MCF 10A (cell line): ENCODE results near the gene ZNF687. TPM values are rescaled to one million over a fixed set of nuclear protein-coding genes. Genes with fewer than 3 reads are reported as not detected.
"Not testable (repeated sequence)": the region's sequence is repeated elsewhere in the genome, so short reads cannot be mapped to it uniquely, and the experiment has no call there.

Experiments used
- BruUV-seq: library from RNA; stranded (reverse); fragments of 400-500 nt; replicated peaks from 2 replicates; lab custom pipeline; 2021; lab: Mats Ljungman, UMichigan
- CTCF ChIA-PET: fragments of 300-600 bp; sonication (Branson Sonifier 250); formaldehyde crosslinking; extraction: SDS; loops from one replicate; lab custom pipeline; 2021; ENCODE audit warnings: antibody characterized with exemption, inconsistent platforms; lab: Yijun Ruan, JAX
- POLR2A ChIA-PET: fragments of 300-600, 350-650 bp; sonication (Branson Sonifier 250); formaldehyde crosslinking; extraction: SDS; loops from one replicate; lab custom pipeline; 2020; ENCODE audit warnings: antibody characterized with exemption, inconsistent platforms; lab: Yijun Ruan, JAX
- DNase-seq: peaks from one replicate; pipeline ENCODE4 v3.0.0-alpha.2; 2018; ENCODE audit not compliant: unreplicated experiment
- H3K27ac Mint-ChIP-seq: one replicate; pipeline ENCODE4 v1.8.0; 2022; ENCODE audit warnings: mild to moderate bottlenecking, low read depth, mixed read lengths; ENCODE audit not compliant: unreplicated experiment
- H3K27me3 Mint-ChIP-seq: one replicate; pipeline ENCODE4 v1.8.0; 2022; ENCODE audit warnings: mixed read lengths; ENCODE audit not compliant: insufficient read depth, unreplicated experiment
- H3K36me3 Mint-ChIP-seq: one replicate; pipeline ENCODE4 v1.8.0; 2022; ENCODE audit warnings: mild to moderate bottlenecking, moderate library complexity, mixed read lengths; ENCODE audit not compliant: insufficient read depth, unreplicated experiment
- H3K4me1 Mint-ChIP-seq: one replicate; pipeline ENCODE4 v1.8.0; 2022; ENCODE audit warnings: mixed read lengths; ENCODE audit not compliant: insufficient read depth, unreplicated experiment
- H3K4me3 Mint-ChIP-seq: one replicate; pipeline ENCODE4 v1.8.0; 2022; ENCODE audit warnings: mild to moderate bottlenecking, moderate library complexity, mixed read lengths; ENCODE audit not compliant: unreplicated experiment
- H3K9me3 Mint-ChIP-seq: one replicate; pipeline ENCODE4 v1.8.0; 2022; ENCODE audit warnings: mixed read lengths; ENCODE audit not compliant: unreplicated experiment
- CTCF ChIP-seq: fragments of 200-600 bp; IDR thresholded peaks from one replicate; pipeline ENCODE4 v1.8.0; 2022; ENCODE audit warnings: antibody characterized with exemption, mild to moderate bottlenecking; ENCODE audit not compliant: unreplicated experiment
- intact Hi-C: fragments of 100-400 bp; cut with micrococcal nuclease; formaldehyde crosslinking; loops from 2 replicates; pipeline ENCODE4 v1.14.1; 2022
- total RNA-seq: library from RNA; stranded (reverse); gene quantifications from 2 replicates; pipeline ENCODE4 v1.2.3, GENCODE V29; 2022

ZNF687 gene
- total RNA-seq, 1 experiment from 2014 or later, result 26.3 TPM

DNA sequence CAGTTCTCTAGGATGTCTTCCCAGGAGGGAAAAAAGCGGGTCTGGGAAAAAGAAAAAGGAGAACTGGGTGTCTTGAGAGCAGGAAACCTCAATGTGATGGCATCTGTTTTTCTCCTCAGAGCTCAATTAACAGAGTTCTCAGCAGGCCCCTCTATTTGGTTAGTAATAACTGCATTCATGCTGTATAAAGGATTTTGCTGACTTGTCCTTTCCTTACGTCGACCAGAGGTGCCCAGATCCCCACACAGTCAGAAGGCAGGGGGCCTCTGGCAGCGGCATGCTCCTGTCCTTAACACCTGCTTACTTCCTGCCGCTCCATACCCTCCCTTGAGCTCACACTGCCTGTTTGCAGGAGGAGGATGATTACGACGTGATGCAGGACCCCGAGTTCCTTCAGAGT is 15.3 kb upstream of the ZNF687 start:
- intact Hi-C loops, result no loop called here
- Mint-ChIP-seq H3K27ac (no peak overlapping the region), H3K4me3 (no peak overlapping the region), H3K27me3 (no peaks in the 10 kb centered on the region), H3K36me3 (peaks cover 87% of the 10 kb centered on the region), H3K9me3 (no peaks in the 10 kb centered on the region), H3K4me1 (no peaks in the 10 kb centered on the region)
- POLR2A ChIA-PET, result interaction anchor here (0.6 to 1.8 kb wide), 4 partner anchors 9 to 212 kb away, joined by 3 to 7 read pairs (median 5); no protein-coding TSS in a partner anchor
- CTCF ChIA-PET, result interaction anchor here (0.6 to 1.3 kb wide), 6 partner anchors 11 to 77 kb away, joined by 3 to 5 read pairs (median 4); no protein-coding TSS in a partner anchor
- BruUV-seq, result no TSS peak
- no peak for TF ChIP-seq CTCF
- DNase-seq, result no peak

GRCh38 chr1:151267760-151268159 is 14.3 kb upstream of the ZNF687 start:
- no TSS peak for BruUV-seq
- POLR2A ChIA-PET, result interaction anchor here (0.7 to 1.9 kb wide), 5 partner anchors 10 to 67 kb away, joined by 3 to 9 read pairs (median 6); partner anchors contain the start of gene PSMD4
- no peak for TF ChIP-seq CTCF
- no peak for DNase-seq
- CTCF ChIA-PET, result interaction anchor here (0.6 to 1.3 kb wide), 5 partner anchors 10 to 315 kb away, joined by 3 to 4 read pairs (median 3); no protein-coding TSS in a partner anchor
- Mint-ChIP-seq H3K27me3 (no peaks in the 10 kb centered on the region), H3K36me3 (peaks cover 85% of the 10 kb centered on the region), H3K4me3 (no peak overlapping the region), H3K4me1 (no peaks in the 10 kb centered on the region), H3K27ac (no peak overlapping the region), H3K9me3 (no peaks in the 10 kb centered on the region)
- intact Hi-C loops, result no loop called here

DNA sequence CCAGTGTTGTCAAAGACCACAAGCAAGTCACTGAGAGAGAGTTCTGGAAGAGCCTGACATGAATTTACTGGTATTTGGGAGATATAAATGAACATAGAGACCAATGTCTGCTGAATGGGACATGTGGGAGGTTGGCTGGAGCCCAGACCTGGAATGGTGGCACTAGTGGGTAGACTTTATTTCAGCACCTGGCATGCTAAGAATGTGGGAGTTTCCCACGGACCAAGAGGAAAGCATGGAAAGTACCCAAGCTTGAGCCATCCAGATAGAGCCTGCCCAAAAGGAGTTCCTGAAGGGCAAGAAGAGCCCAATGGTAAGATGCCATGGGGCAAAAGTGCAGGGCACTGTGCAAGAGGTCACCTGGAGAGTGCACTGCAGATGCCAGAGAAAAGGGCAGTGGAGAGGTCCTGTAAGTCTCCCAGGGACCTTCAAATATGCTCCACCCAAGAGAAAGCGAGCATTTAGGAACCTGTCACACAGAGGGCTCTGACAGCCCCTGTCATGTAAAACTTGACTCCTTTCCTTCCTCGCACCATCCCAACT is 8.1 kb upstream of the ZNF687 start:
- Mint-ChIP-seq H3K27me3 (peaks cover 14% of the 10 kb centered on the region), H3K9me3 (no peaks in the 10 kb centered on the region), H3K4me3 (no peak overlapping the region), H3K4me1 (peaks cover 7% of the 10 kb centered on the region), H3K27ac (no peak overlapping the region), H3K36me3 (peaks cover 24% of the 10 kb centered on the region)
- ChIA-PET POLR2A (interaction anchor here (0.7 kb wide), 1 partner anchor 563 kb away, joined by 3 read pairs; no protein-coding TSS in a partner anchor), CTCF (interaction anchor here (2.0 kb wide), 1 partner anchor 67 kb away, joined by 5 read pairs; no protein-coding TSS in a partner anchor)
- intact Hi-C loops, result no loop called here
- no TSS peak for BruUV-seq
- no peak for TF ChIP-seq CTCF
- DNase-seq, result no peak

DNA sequence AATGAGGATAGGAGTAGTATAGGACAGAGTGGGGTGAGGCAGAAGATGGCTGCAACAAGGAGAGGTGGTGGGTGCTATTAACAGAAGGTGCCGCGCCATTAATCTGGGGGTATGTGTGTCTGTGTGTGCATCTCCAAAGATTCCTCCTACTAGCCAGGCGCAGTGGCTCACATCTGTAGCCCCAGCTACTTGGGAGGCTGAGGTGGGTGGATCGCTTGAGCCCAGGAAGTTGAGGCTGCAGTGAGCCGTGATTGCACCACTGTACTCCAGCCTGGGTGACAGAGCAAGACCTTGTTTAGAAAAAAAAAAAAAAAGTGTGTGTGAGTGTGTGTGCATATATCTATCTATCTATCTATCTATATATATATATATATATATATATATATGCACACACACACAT is 6.8 kb upstream of the ZNF687 start:
- CTCF ChIA-PET, result interaction anchor here (0.6 kb wide), 1 partner anchor 32 kb away, joined by 3 read pairs; no protein-coding TSS in a partner anchor
- POLR2A ChIA-PET, H3K9me3 Mint-ChIP-seq, H3K4me3 Mint-ChIP-seq, H3K4me1 Mint-ChIP-seq, H3K27ac Mint-ChIP-seq, DNase-seq, BruUV-seq, intact Hi-C loops: not testable (repeated sequence)
- Mint-ChIP-seq H3K27me3 (peaks cover 14% of the 10 kb centered on the region), H3K36me3 (peaks cover 11% of the 10 kb centered on the region)
